HL-60 (cell line): ENCODE data around the gene GPR149.

ENCODE experiments used
- CTCF ChIP-seq: IDR thresholded peaks from one replicate; pipeline ENCODE4 v1.5.1; 2011; ENCODE audit warnings: low read length, control low read depth, inconsistent platforms; ENCODE audit not compliant: insufficient read depth
- GABPA ChIP-seq: IDR thresholded peaks from 2 replicates; pipeline ENCODE4 v1.6.1; 2012; ENCODE audit warnings: low read depth
- POLR2AphosphoS5 ChIP-seq: IDR thresholded peaks from 2 replicates; pipeline ENCODE4 v1.6.1; 2012; ENCODE audit warnings: low read depth
- REST ChIP-seq: IDR thresholded peaks from 2 replicates; pipeline ENCODE4 v1.6.1; 2012; ENCODE audit warnings: low read depth; ENCODE audit not compliant: insufficient replicate concordance

- TF ChIP-seq CTCF, result no peak
- TF ChIP-seq POLR2AphosphoS5, result no peak
- TF ChIP-seq REST, result no peak
- no peak for TF ChIP-seq GABPA
Measured at GRCh38 chr3:154428286-154429206, 1.4 kb downstream of the GPR149 start.
